Panc1 (cell line): ENCODE data around the gene RASAL1. TPM values are rescaled to one million over a fixed set of nuclear protein-coding genes. Genes with fewer than 3 reads are reported as not detected.

Experiments
- ATAC-seq: fragments of 200-7000 bp; cut with Tn5 transposase; 2 replicates; pipeline ENCODE4 v1.9.1; 2020; ENCODE audit warnings: mild to moderate bottlenecking, moderate library complexity
- BruUV-seq: library from RNA; stranded (reverse); fragments of 400-500 nt; replicated peaks from 2 replicates; lab custom pipeline; 2021; lab: Mats Ljungman, UMichigan
- CTCF ChIA-PET: fragments of 300-600 bp; sonication (Branson Sonifier 250); formaldehyde crosslinking; loops from one replicate; lab custom pipeline; 2022; ENCODE audit warnings: antibody characterized with exemption; lab: Charles Lee
- POLR2A ChIA-PET: fragments of 300-600 bp; sonication (Branson Sonifier 250); formaldehyde crosslinking; loops from one replicate; lab custom pipeline; 2022; ENCODE audit warnings: antibody characterized with exemption; lab: Charles Lee
- DNase-seq: peaks from one replicate; pipeline ENCODE4 v3.0.0-alpha.2; 2010; ENCODE audit warnings: low read depth, low spot score
- H3K27ac ChIP-seq: 2 replicates; pipeline ENCODE4 v1.5.1; 2011; ENCODE audit warnings: mild to moderate bottlenecking, low read length, inconsistent platforms
- H3K27me3 ChIP-seq: fragments of 200-500 bp; sonication (Bioruptor generic); 2 replicates; pipeline ENCODE4 v1.6.0; 2014; ENCODE audit warnings: low read length, inconsistent platforms; ENCODE audit not compliant: control insufficient read depth, insufficient read depth
- H3K36me3 ChIP-seq: fragments of 200-500 bp; sonication (Bioruptor generic); 2 replicates; pipeline ENCODE4 v1.5.1; 2014; ENCODE audit warnings: inconsistent platforms, mild to moderate bottlenecking, low read length, moderate library complexity; ENCODE audit not compliant: control insufficient read depth, insufficient read depth
- H3K4me1 ChIP-seq: 2 replicates; pipeline ENCODE4 v1.5.1; 2011; ENCODE audit warnings: inconsistent platforms, mild to moderate bottlenecking, low read length, moderate library complexity; ENCODE audit not compliant: control insufficient read depth, insufficient read depth
- H3K4me3 ChIP-seq, 2 experiments: 2 replicates each; pipeline ENCODE4 v1.5.1; 2011 to 2012; ENCODE audit warnings: low read depth in 2 of 2, low read length in 2 of 2, mild to moderate bottlenecking in 2 of 2, inconsistent platforms in 1 of 2, moderate library complexity in 1 of 2
- H3K9me3 ChIP-seq: fragments of 200-500 bp; sonication (Bioruptor generic); 2 replicates; pipeline ENCODE4 v1.5.1; 2014; ENCODE audit warnings: low read depth, mild to moderate bottlenecking, inconsistent platforms, low read length, moderate library complexity; ENCODE audit not compliant: control insufficient read depth, insufficient read depth
- CTCF ChIP-seq: fragments of 450-650 bp; IDR thresholded peaks from 2 replicates; pipeline ENCODE4 v1.5.1; 2017; ENCODE audit warnings: mild to moderate bottlenecking
- POLR2AphosphoS5 ChIP-seq: IDR thresholded peaks from 2 replicates; pipeline ENCODE4 v1.6.1; 2012; ENCODE audit warnings: mild to moderate bottlenecking, low read depth, low read length, moderate library complexity
- REST ChIP-seq, 2 experiments: IDR thresholded peaks; 2 replicates each; pipeline ENCODE4 v1.6.1; 2011 to 2012; ENCODE audit warnings: low read depth in 2 of 2, control low read depth in 1 of 2, low read length in 1 of 2, mild to moderate bottlenecking in 1 of 2, moderate library complexity in 1 of 2; ENCODE audit not compliant: insufficient read depth in 1 of 2
- SIN3A ChIP-seq: IDR thresholded peaks from 2 replicates; pipeline ENCODE4 v1.6.1; 2012; ENCODE audit warnings: low read depth, mild to moderate bottlenecking, low read length, moderate library complexity, borderline replicate concordance; ENCODE audit not compliant: insufficient read depth
- TCF7L2 ChIP-seq: IDR thresholded peaks from 2 replicates; pipeline ENCODE4 v1.6.1; 2011; ENCODE audit warnings: mild to moderate bottlenecking, low read depth, low read length, inconsistent platforms
- in situ Hi-C: cut with HindIII; loops from 2 replicates; pipeline ENCODE4 v1.10.0; 2016; ENCODE audit warnings: low sequenced_read_pairs, low pct_unique_long_range_greater_than_20kb
- intact Hi-C: fragments of 100-400 bp; cut with micrococcal nuclease; formaldehyde crosslinking; loops from one replicate; pipeline ENCODE4 v1.10.0; 2022; ENCODE audit not compliant: unreplicated experiment
- total RNA-seq: library from RNA; stranded (reverse); gene quantifications from one replicate; pipeline ENCODE4 v1.2.1, GENCODE V29; 2021; ENCODE audit not compliant: unreplicated experiment

RASAL1 gene
- total RNA-seq, 1 experiment from 2014 or later = 0.28 TPM

GRCh38 chr12:113112043-113112899 is 23.3 kb downstream of the RASAL1 start:
- intact Hi-C loops (no loop called here), in situ Hi-C loops (no loop called here)
- H3K4me1 ChIP-seq = no peaks in the 10 kb centered on the region
- TF ChIP-seq CTCF (no peak), TCF7L2 (no peak), REST (IDR thresholded peaks at IDR 0.05; ENCODE audit: insufficient read depth in 1 of 2, low read depth in 2 of 2, low read length in 1 of 2) (no peak), SIN3A (no peak), POLR2AphosphoS5 (no peak)
- H3K4me3 ChIP-seq = no peak overlapping the region
- no peak overlapping the region for H3K27ac ChIP-seq
- no peaks in the 10 kb centered on the region for H3K36me3 ChIP-seq
- no peaks in the 10 kb centered on the region for H3K27me3 ChIP-seq
- DNase-seq (no peak), ATAC-seq (no peak)
- POLR2A ChIA-PET = no interaction called here
- no peaks in the 10 kb centered on the region for H3K9me3 ChIP-seq
- CTCF ChIA-PET = no interaction called here
- no TSS peak for BruUV-seq

GRCh38 chr12:113111247-113111646 is 24.3 kb downstream of the RASAL1 start:
- in situ Hi-C loops = no loop called here
- CTCF ChIA-PET = interaction anchor here (0.6 to 1.4 kb wide), 2 partner anchors 65 to 118 kb away, joined by 3 to 4 read pairs; no protein-coding TSS in a partner anchor
- H3K36me3 ChIP-seq = no peaks in the 10 kb centered on the region
- no peaks in the 10 kb centered on the region for H3K4me1 ChIP-seq
- no peak for TF ChIP-seq POLR2AphosphoS5
- no peak for TF ChIP-seq SIN3A
- no peak for TF ChIP-seq TCF7L2
- no peak for TF ChIP-seq CTCF
- TF ChIP-seq REST (IDR thresholded peaks at IDR 0.05; ENCODE audit: insufficient read depth in 1 of 2, low read depth in 2 of 2, low read length in 1 of 2) = no peak
- H3K9me3 ChIP-seq = no peaks in the 10 kb centered on the region
- no peak overlapping the region for H3K4me3 ChIP-seq
- DNase-seq (no peak), ATAC-seq (no peak)
- H3K27ac ChIP-seq = no peak overlapping the region
- POLR2A ChIA-PET = no interaction called here
- BruUV-seq = no TSS peak
- H3K27me3 ChIP-seq = no peaks in the 10 kb centered on the region
- intact Hi-C loops = no loop called here
